Breast epithelium (tissue), 3 donors: ENCODE data around the gene REEP1.

Experiments
- POLR2A ChIP-seq: fragments of 450-650 bp; IDR thresholded peaks from one replicate; pipeline ENCODE4 v1.6.1; 2016; ENCODE audit warnings: antibody characterized with exemption, mild to moderate bottlenecking, moderate library complexity
- TF ChIP-seq, protein P1 (sequence below), 3 donors: fragments of 450-650 bp; IDR thresholded peaks; one replicate each; pipeline ENCODE4 v1.5.1; 2016 to 2017; ENCODE audit warnings: antibody characterized with exemption in 3 of 3, mild to moderate bottlenecking in 3 of 3, moderate library complexity in 3 of 3

DNA sequence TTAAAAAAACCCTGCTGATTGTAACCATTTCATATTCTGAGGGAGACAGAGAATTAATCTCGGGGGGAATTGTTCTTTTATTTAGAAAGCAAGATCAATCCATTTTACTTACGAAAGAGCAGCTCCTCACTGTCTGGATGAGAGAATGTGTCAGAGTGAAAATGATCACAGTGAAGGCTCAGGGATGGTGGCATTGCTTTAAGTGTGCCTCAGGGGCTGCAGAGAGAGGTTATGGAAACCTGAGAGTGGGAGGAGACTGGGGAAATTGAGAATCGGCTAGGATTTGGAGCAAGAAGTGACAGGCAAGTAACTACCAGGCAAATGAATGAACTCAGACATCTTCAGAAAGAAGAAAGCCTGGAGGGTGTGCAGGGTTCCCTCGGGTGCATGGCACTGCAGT, 104.0 kb downstream of the REEP1 start:
- TF ChIP-seq, protein P1, sequence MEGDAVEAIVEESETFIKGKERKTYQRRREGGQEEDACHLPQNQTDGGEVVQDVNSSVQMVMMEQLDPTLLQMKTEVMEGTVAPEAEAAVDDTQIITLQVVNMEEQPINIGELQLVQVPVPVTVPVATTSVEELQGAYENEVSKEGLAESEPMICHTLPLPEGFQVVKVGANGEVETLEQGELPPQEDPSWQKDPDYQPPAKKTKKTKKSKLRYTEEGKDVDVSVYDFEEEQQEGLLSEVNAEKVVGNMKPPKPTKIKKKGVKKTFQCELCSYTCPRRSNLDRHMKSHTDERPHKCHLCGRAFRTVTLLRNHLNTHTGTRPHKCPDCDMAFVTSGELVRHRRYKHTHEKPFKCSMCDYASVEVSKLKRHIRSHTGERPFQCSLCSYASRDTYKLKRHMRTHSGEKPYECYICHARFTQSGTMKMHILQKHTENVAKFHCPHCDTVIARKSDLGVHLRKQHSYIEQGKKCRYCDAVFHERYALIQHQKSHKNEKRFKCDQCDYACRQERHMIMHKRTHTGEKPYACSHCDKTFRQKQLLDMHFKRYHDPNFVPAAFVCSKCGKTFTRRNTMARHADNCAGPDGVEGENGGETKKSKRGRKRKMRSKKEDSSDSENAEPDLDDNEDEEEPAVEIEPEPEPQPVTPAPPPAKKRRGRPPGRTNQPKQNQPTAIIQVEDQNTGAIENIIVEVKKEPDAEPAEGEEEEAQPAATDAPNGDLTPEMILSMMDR (IDR thresholded peaks at IDR 0.05), result no peak
- TF ChIP-seq POLR2A, result no peak
